Thyroid gland (tissue), 4 donors: ENCODE results near the gene PRLR.

ENCODE experiments used
- CTCF ChIP-seq, 6 experiments: fragments of 200-600 bp in 3 of 6; fragments of 450-650 bp in 3 of 6; sonication (generic) in 3 of 6; IDR thresholded peaks; one replicate each; pipeline ENCODE4 v1.5.1; 2016 to 2019; ENCODE audit warnings: antibody characterized with exemption in 6 of 6, mild to moderate bottlenecking in 2 of 6, inconsistent platforms in 1 of 6, moderate library complexity in 1 of 6
- POLR2A ChIP-seq, 2 donors: fragments of 450-650 bp; IDR thresholded peaks; one replicate each; pipeline ENCODE4 v1.6.1; 2017; ENCODE audit warnings: antibody characterized with exemption in 2 of 2, mild to moderate bottlenecking in 2 of 2, moderate library complexity in 1 of 2

- TF ChIP-seq CTCF (IDR thresholded peaks at IDR 0.05): no peak
- no peak for TF ChIP-seq POLR2A (IDR thresholded peaks at IDR 0.05)
These were observed 30.4 kb downstream of the PRLR start for GRCh38 chr5:35199886-35200285.
